A549 (cell line): Measurements from ENCODE around the gene MUC4.

Experiments used
- FOXS1 ChIP-seq: fragments of 250-450 bp; sonication (Bioruptor Pico); IDR thresholded peaks from 2 replicates; pipeline ENCODE4 v1.5.0; 2020; ENCODE audit warnings: mild to moderate bottlenecking, moderate library complexity
- JUN ChIP-seq, 2 experiments: fragments of >200 bp; sonication (Bioruptor Twin); formaldehyde crosslinking; IDR thresholded peaks; 2 replicates in 1 of 2; 3 replicates in 1 of 2; pipeline ENCODE4 v1.6.1; 2016 to 2017
- MYC ChIP-seq: IDR thresholded peaks from 2 replicates; pipeline ENCODE4 v1.6.1; 2012; ENCODE audit warnings: mild to moderate bottlenecking, inconsistent platforms, low read length, improper control_type of control experiment, borderline replicate concordance
- NPAS2 ChIP-seq: fragments of 250-450 bp; sonication (Bioruptor Pico); IDR thresholded peaks from 2 replicates; pipeline ENCODE4 v1.8.0; 2022; ENCODE audit warnings: mild to moderate bottlenecking, moderate library complexity, borderline replicate concordance
- TF ChIP-seq, protein P1 (sequence below): fragments of >200 bp; sonication (Bioruptor Twin); formaldehyde crosslinking; IDR thresholded peaks from 3 replicates; pipeline ENCODE4 v1.5.1; 2016

DNA sequence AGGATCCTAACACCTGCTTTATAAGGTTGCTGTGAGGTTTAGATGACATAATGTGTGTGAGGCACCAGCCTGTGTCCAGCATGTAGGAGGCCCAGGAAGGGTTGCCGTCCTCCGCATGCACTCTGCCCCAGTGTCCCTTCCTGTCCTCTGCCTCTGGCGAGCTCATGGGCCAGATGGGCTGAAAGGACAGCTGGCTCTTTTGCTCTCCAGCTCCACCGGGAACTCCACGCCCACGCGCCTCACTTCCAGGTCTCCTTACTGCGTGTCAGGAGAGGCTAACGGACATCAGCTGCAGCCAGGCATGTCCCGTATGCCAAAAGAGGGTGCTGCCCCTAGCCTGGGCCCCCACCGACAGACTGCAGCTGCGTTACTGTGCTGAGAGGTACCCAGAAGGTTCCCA lies 78.8 kb downstream of the MUC4 start:
- TF ChIP-seq, protein P1, sequence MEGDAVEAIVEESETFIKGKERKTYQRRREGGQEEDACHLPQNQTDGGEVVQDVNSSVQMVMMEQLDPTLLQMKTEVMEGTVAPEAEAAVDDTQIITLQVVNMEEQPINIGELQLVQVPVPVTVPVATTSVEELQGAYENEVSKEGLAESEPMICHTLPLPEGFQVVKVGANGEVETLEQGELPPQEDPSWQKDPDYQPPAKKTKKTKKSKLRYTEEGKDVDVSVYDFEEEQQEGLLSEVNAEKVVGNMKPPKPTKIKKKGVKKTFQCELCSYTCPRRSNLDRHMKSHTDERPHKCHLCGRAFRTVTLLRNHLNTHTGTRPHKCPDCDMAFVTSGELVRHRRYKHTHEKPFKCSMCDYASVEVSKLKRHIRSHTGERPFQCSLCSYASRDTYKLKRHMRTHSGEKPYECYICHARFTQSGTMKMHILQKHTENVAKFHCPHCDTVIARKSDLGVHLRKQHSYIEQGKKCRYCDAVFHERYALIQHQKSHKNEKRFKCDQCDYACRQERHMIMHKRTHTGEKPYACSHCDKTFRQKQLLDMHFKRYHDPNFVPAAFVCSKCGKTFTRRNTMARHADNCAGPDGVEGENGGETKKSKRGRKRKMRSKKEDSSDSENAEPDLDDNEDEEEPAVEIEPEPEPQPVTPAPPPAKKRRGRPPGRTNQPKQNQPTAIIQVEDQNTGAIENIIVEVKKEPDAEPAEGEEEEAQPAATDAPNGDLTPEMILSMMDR, result no peak
- no peak for TF ChIP-seq MYC
- no peak for TF ChIP-seq JUN (IDR thresholded peaks at IDR 0.05)
- TF ChIP-seq NPAS2, result no peak
- no peak for TF ChIP-seq FOXS1 (CRISPR knock-in tag)
